CD14-positive monocyte (primary cell): ENCODE data around the gene GABBR2. TPM values are rescaled to one million over a fixed set of nuclear protein-coding genes. Genes with fewer than 3 reads are reported as not detected.

Experiments
- DNase-seq, 3 donors: peaks; one replicate each; pipeline ENCODE4 v3.0.0-alpha.2; 2011 to 2022
- H2AFZ ChIP-seq: 2 replicates; pipeline ENCODE4 v1.6.0; 2012; ENCODE audit warnings: mild to moderate bottlenecking, low read depth, low read length, inconsistent platforms; ENCODE audit not compliant: insufficient read depth, poor library complexity, severe bottlenecking
- H3K27ac ChIP-seq, 2 donors: 1 replicate in 1 of 2; 2 replicates in 1 of 2; pipeline ENCODE4 v1.5.1; 2012 to 2013; ENCODE audit warnings: low read length in 2 of 2, control low read depth in 1 of 2, inconsistent platforms in 1 of 2, low read depth in 1 of 2, mild to moderate bottlenecking in 1 of 2
- H3K27me3 ChIP-seq, 2 donors: one replicate each; pipeline versions ENCODE4 v1.6.0 to v1.6.1; 2011 to 2013; ENCODE audit warnings: low read length in 2 of 2; ENCODE audit not compliant: control insufficient read depth in 2 of 2, insufficient read depth in 2 of 2
- H3K36me3 ChIP-seq, 2 donors: replicated peaks in 1 of 2; 1 replicate in 1 of 2; 2 replicates in 1 of 2; pipeline versions ENCODE4 v1.5.1 to v1.6.1; 2012 to 2013; ENCODE audit warnings: low read length in 2 of 2, control low read depth in 1 of 2, inconsistent platforms in 1 of 2, mild to moderate bottlenecking in 1 of 2; ENCODE audit not compliant: insufficient read depth in 2 of 2, control insufficient read depth in 1 of 2
- H3K4me1 ChIP-seq, 2 donors: 1 replicate in 1 of 2; 2 replicates in 1 of 2; pipeline versions ENCODE4 v1.5.1 to v1.6.1; 2012 to 2013; ENCODE audit warnings: low read length in 2 of 2, control low read depth in 1 of 2, inconsistent platforms in 1 of 2, mild to moderate bottlenecking in 1 of 2, moderate library complexity in 1 of 2; ENCODE audit not compliant: insufficient read depth in 2 of 2, control insufficient read depth in 1 of 2
- H3K4me2 ChIP-seq: replicated peaks from 2 replicates; pipeline ENCODE3; 2012; ENCODE audit warnings: low read length, moderate library complexity, mild to moderate bottlenecking; ENCODE audit not compliant: poor library complexity, severe bottlenecking; ENCODE audit errors: extremely low read depth
- H3K4me3 ChIP-seq, 3 experiments: fragments of 200-600 bp in 1 of 3; sonication (generic) in 1 of 3; replicated peaks in 1 of 3; 1 replicate in 2 of 3; 2 replicates in 1 of 3; pipeline ENCODE4 v1.5.1; 2011 to 2013; ENCODE audit warnings: low read length in 3 of 3, mild to moderate bottlenecking in 3 of 3, control low read depth in 2 of 3, low read depth in 2 of 3, inconsistent platforms in 1 of 3, moderate library complexity in 1 of 3
- H3K79me2 ChIP-seq: 2 replicates; pipeline ENCODE4 v1.6.0; 2012; ENCODE audit warnings: mild to moderate bottlenecking, control low read depth, inconsistent platforms, low read length, moderate library complexity; ENCODE audit not compliant: insufficient read depth
- H3K9ac ChIP-seq: 2 replicates; pipeline ENCODE4 v1.6.0; 2017; ENCODE audit warnings: low read length, mild to moderate bottlenecking; ENCODE audit not compliant: insufficient read depth, poor library complexity, severe bottlenecking
- H3K9me3 ChIP-seq, 2 donors: replicated peaks in 1 of 2; 1 replicate in 1 of 2; 2 replicates in 1 of 2; pipeline versions ENCODE4 v1.5.1 to v1.6.1; 2012 to 2013; ENCODE audit warnings: low read length in 2 of 2, control low read depth in 1 of 2; ENCODE audit not compliant: control insufficient read depth in 1 of 2, insufficient read depth in 1 of 2
- H4K20me1 ChIP-seq: 2 replicates; pipeline ENCODE4 v1.6.0; 2012; ENCODE audit warnings: mild to moderate bottlenecking, low read length, control low read depth, moderate library complexity; ENCODE audit not compliant: insufficient read depth
- H3K27ac Mint-ChIP-seq, 7 donors: one replicate each; pipeline ENCODE4 v1.8.0; 2020; ENCODE audit warnings: mild to moderate bottlenecking in 7 of 7, mixed read lengths in 7 of 7, moderate library complexity in 6 of 7, inconsistent platforms in 2 of 7
- H3K27me3 Mint-ChIP-seq, 3 donors: one replicate each; pipeline ENCODE4 v1.8.0; 2021 to 2022; ENCODE audit warnings: low read depth in 3 of 3, mild to moderate bottlenecking in 3 of 3, mixed read lengths in 3 of 3, moderate library complexity in 3 of 3, inconsistent platforms in 1 of 3
- H3K36me3 Mint-ChIP-seq, 2 donors: one replicate each; pipeline ENCODE4 v1.8.0; 2020; ENCODE audit warnings: mixed read lengths in 2 of 2, inconsistent platforms in 1 of 2, mild to moderate bottlenecking in 1 of 2
- H3K4me1 Mint-ChIP-seq: one replicate; pipeline ENCODE4 v1.8.0; 2020; ENCODE audit warnings: mild to moderate bottlenecking, mixed read lengths
- H3K4me3 Mint-ChIP-seq, 2 donors: one replicate each; pipeline ENCODE4 v1.8.0; 2020; ENCODE audit warnings: mild to moderate bottlenecking in 2 of 2, mixed read lengths in 2 of 2, moderate library complexity in 1 of 2
- H3K9me3 Mint-ChIP-seq, 7 donors: one replicate each; pipeline ENCODE4 v1.8.0; 2020 to 2022; ENCODE audit warnings: mixed read lengths in 7 of 7, mild to moderate bottlenecking in 6 of 7, moderate library complexity in 6 of 7, inconsistent platforms in 2 of 7
- CTCF ChIP-seq: fragments of 200-600 bp; IDR thresholded peaks from one replicate; pipeline ENCODE4 v1.8.0; 2022; ENCODE audit warnings: antibody characterized with exemption, mild to moderate bottlenecking
- WGBS: methylation state at CpG from one replicate; pipeline ENCODE4 v1.1.5; 2013; ENCODE audit warnings: missing lambda C conversion rate; ENCODE audit not compliant: insufficient coverage; 5-methylcytosine and 5-hydroxymethylcytosine counted together
- intact Hi-C, 2 donors: fragments of 100-400 bp; cut with micrococcal nuclease; formaldehyde crosslinking; loops; one replicate each; pipeline versions ENCODE4 v1.15.0 to v1.15.1; 2023
- polyA plus RNA-seq, 3 donors: library from polyadenylated mRNA; depleted of rRNA in 1 of 3; unstranded in 2 of 3; stranded (reverse) in 1 of 3; fragments of 300-500 nt in 2 of 3; fragments of >200 nt in 1 of 3; fragmentation: Illumina TruSeq in 2 of 3; gene quantifications; 1 replicate in 2 of 3; 2 replicates in 1 of 3; pipeline ENCODE4 v1.2.3, GENCODE V29; 2012 to 2021

The GABBR2 gene
- polyA plus RNA-seq, 3 donors = not detected

GRCh38 chr9:98437458-98438034, 271.2 kb downstream of the GABBR2 start:
- H3K9me3 Mint-ChIP-seq = no peaks in the 10 kb centered on the region
- H3K27ac ChIP-seq = no peak overlapping the region
- peaks cover 0 to 4% (median 2%) of the 10 kb centered on the region in 3 donors for H3K27me3 Mint-ChIP-seq
- H4K20me1 ChIP-seq = no peaks in the 10 kb centered on the region
- intact Hi-C loops = no loop called here
- no peaks in the 10 kb centered on the region for H3K36me3 Mint-ChIP-seq
- H3K4me1 ChIP-seq = no peaks in the 10 kb centered on the region
- no peaks in the 10 kb centered on the region for H3K36me3 ChIP-seq
- no peak overlapping the region for H3K4me3 ChIP-seq
- no peak for DNase-seq
- H3K4me3 Mint-ChIP-seq = no peak overlapping the region
- 98% methylated on average over 4 of the region's 4 CpGs for WGBS
- no peak overlapping the region for H3K9ac ChIP-seq
- H3K27ac Mint-ChIP-seq = no peak overlapping the region
- no peak overlapping the region for H2AFZ ChIP-seq
- H3K79me2 ChIP-seq = no peaks in the 10 kb centered on the region
- no peak for TF ChIP-seq CTCF
- no peaks in the 10 kb centered on the region for H3K27me3 ChIP-seq
- no peak overlapping the region for H3K4me2 ChIP-seq
- no peaks in the 10 kb centered on the region for H3K4me1 Mint-ChIP-seq
- no peaks in the 10 kb centered on the region for H3K9me3 ChIP-seq

GRCh38 chr9:98432960-98433359, 275.8 kb downstream of the GABBR2 start:
- peaks cover 11% of the 10 kb centered on the region for H3K4me1 Mint-ChIP-seq
- 60% methylated on average over 2 of the region's 4 CpGs for WGBS
- H3K79me2 ChIP-seq = no peaks in the 10 kb centered on the region
- no peaks in the 10 kb centered on the region for H3K27me3 ChIP-seq
- no peak overlapping the region for H3K4me2 ChIP-seq
- no peaks in the 10 kb centered on the region for H3K36me3 Mint-ChIP-seq
- no peaks in the 10 kb centered on the region for H3K9me3 ChIP-seq
- H3K9ac ChIP-seq = no peak overlapping the region
- no peak overlapping the region for H3K4me3 ChIP-seq
- peaks cover 0 to 3% (median 2%) of the 10 kb centered on the region in 3 donors for H3K27me3 Mint-ChIP-seq
- H3K4me1 ChIP-seq = no peaks in the 10 kb centered on the region
- TF ChIP-seq CTCF = no peak
- no peak overlapping the region for H3K27ac ChIP-seq
- DNase-seq = no peak
- H3K36me3 ChIP-seq = no peaks in the 10 kb centered on the region
- no peak overlapping the region for H3K27ac Mint-ChIP-seq
- H3K9me3 Mint-ChIP-seq = peaks cover 0 to 5% (median 0%) of the 10 kb centered on the region in 7 donors
- H2AFZ ChIP-seq = no peak overlapping the region
- intact Hi-C loops = no loop called here
- H3K4me3 Mint-ChIP-seq = no peak overlapping the region
- H4K20me1 ChIP-seq = no peaks in the 10 kb centered on the region
